Tibial artery (tissue), 4 donors: ENCODE data around the gene DZIP1.

Source experiments
- DNase-seq, 2 donors: peaks; one replicate each; pipeline ENCODE4 v3.0.0-alpha.2; 2019
- H3K27ac ChIP-seq, 2 donors: fragments of 200-600 bp; sonication (generic) in 1 of 2; 1 replicate in 1 of 2; 2 replicates in 1 of 2; pipeline ENCODE4 v1.5.1; 2018 to 2019; ENCODE audit warnings: mild to moderate bottlenecking in 1 of 2
- H3K27me3 ChIP-seq, 2 donors: fragments of 200-600 bp; sonication (generic) in 1 of 2; one replicate each; pipeline versions ENCODE4 v1.5.1 to v1.6.0; 2016 to 2019
- H3K36me3 ChIP-seq, 3 donors: fragments of 200-600 bp; sonication (generic) in 2 of 3; one replicate each; pipeline ENCODE4 v1.5.1; 2016 to 2019; ENCODE audit warnings: mild to moderate bottlenecking in 2 of 3
- H3K4me1 ChIP-seq, 4 donors: fragments of 200-600 bp; sonication (generic) in 2 of 4; 1 replicate in 3 of 4; 2 replicates in 1 of 4; pipeline ENCODE4 v1.5.1; 2016 to 2019
- H3K4me3 ChIP-seq, 2 donors: fragments of 200-600 bp; sonication (generic) in 1 of 2; 1 replicate in 1 of 2; 2 replicates in 1 of 2; pipeline ENCODE4 v1.5.1; 2018 to 2019; ENCODE audit warnings: mild to moderate bottlenecking in 2 of 2
- H3K9me3 ChIP-seq, 3 donors: fragments of 200-600 bp; sonication (generic) in 1 of 3; one replicate each; pipeline ENCODE4 v1.5.1; 2016 to 2019
- intact Hi-C: fragments of 100-400 bp; cut with DNase I; formaldehyde crosslinking; loops from one replicate; pipeline ENCODE4 v1.15.0; 2023; ENCODE audit warnings: low total_unique reads
- TF ChIP-seq, protein P1 (sequence below), 2 experiments: fragments of 200-600 bp in 1 of 2; fragments of 450-650 bp in 1 of 2; IDR thresholded peaks; one replicate each; pipeline ENCODE4 v1.5.1; 2017 to 2019; ENCODE audit warnings: antibody characterized with exemption in 2 of 2, mild to moderate bottlenecking in 1 of 2, moderate library complexity in 1 of 2

DZIP1 gene

DNA sequence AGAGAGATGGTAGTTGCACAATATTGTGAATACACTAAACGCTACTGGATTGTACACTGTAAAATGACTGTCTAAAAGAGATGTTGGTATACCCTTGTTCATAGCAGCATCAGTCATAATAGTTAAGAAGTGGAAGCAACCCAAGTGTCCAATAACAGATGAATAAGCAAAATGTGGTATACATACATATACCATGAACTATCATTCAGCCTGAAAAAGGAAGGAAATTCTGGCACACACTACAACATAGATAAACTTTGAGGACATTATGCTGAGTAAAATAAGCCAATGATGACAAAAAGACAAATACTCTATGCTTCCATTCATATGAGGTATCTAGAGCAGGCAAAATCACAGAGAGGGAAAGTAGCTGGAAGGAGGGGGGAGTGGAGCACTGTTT, 16.0 kb downstream of the DZIP1 start:
- Histone ChIP-seq H3K27ac (no peak overlapping the region), H3K4me3 (no peak overlapping the region), H3K27me3 (no peaks in the 10 kb centered on the region), H3K9me3 (no peaks in the 10 kb centered on the region), H3K4me1 (no peaks in the 10 kb centered on the region), H3K36me3 (peaks cover 34 to 45% (median 41%) of the 10 kb centered on the region in 3 donors)
- intact Hi-C loops = no loop called here
- DNase-seq = no peak
- TF ChIP-seq, protein P1, sequence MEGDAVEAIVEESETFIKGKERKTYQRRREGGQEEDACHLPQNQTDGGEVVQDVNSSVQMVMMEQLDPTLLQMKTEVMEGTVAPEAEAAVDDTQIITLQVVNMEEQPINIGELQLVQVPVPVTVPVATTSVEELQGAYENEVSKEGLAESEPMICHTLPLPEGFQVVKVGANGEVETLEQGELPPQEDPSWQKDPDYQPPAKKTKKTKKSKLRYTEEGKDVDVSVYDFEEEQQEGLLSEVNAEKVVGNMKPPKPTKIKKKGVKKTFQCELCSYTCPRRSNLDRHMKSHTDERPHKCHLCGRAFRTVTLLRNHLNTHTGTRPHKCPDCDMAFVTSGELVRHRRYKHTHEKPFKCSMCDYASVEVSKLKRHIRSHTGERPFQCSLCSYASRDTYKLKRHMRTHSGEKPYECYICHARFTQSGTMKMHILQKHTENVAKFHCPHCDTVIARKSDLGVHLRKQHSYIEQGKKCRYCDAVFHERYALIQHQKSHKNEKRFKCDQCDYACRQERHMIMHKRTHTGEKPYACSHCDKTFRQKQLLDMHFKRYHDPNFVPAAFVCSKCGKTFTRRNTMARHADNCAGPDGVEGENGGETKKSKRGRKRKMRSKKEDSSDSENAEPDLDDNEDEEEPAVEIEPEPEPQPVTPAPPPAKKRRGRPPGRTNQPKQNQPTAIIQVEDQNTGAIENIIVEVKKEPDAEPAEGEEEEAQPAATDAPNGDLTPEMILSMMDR (IDR thresholded peaks at IDR 0.05) = no peak

DNA sequence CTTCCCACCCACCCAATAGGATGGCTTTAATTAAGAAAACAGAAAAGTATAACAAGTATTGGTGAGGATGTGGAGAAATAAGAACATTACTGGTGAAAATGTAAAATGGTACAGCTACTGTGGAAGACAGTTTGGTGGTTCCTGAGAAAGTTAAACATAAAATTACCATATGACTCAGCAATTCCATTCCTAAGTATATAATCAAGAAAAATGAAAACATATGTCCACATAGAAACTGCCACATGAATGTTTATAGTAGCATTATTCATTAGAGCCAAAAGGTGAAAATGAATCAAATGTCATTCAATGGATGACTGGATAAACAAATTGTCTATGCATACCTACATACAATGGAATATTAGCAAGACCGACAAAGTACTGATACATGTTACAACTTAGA, 16.9 kb downstream of the DZIP1 start:
- no peak overlapping the region for H3K27ac ChIP-seq
- intact Hi-C loops = no loop called here
- no peaks in the 10 kb centered on the region for H3K9me3 ChIP-seq
- TF ChIP-seq, protein P1 (IDR thresholded peaks at IDR 0.05) = no peak
- no peak for DNase-seq
- H3K36me3 ChIP-seq = peaks cover 34 to 44% (median 35%) of the 10 kb centered on the region in 3 donors
- H3K4me1 ChIP-seq = no peaks in the 10 kb centered on the region
- no peak overlapping the region for H3K4me3 ChIP-seq
- no peaks in the 10 kb centered on the region for H3K27me3 ChIP-seq

DNA sequence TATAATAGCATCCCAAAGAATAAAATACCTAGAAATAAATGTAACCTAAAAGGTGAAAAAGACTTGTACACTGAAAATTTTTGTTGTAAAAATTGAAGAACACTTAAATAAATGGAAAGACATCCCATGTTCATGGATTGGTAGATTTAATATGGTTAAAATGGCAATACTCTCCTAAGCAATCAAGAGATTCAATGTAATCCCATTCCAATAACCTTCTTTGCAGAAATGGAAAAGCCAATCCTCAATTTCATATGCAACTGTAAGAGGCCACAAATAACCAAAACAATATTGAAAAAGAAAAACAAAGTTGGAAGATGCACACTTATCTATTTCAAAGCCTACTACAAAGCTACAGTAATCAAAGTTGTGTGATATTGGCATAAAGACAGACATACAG, 17.7 kb downstream of the DZIP1 start:
- peaks cover 34 to 44% (median 37%) of the 10 kb centered on the region in 3 donors for H3K36me3 ChIP-seq

DNA sequence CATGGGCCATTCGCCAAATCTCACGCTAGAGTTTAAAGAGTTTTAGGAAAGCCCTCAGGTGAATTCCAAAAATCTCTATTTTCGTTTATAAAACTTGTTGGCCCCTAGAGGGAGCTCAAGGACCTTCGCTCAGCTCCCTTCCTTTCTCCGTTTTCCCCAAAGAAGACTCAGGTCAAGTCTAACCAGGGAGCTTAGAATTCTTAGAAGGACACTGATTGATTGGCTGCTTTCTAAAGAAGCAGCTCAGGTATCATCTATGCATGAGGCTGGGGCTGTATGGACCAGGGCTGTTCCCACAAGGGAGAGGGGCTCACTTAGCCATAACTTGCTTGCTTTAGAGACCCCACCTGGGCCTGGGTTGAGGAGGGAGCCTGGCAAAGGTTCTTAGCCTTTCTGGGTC, 20.5 kb downstream of the DZIP1 start:
- H3K9me3 ChIP-seq = no peaks in the 10 kb centered on the region
- no peak for DNase-seq
- H3K4me1 ChIP-seq = no peaks in the 10 kb centered on the region
- intact Hi-C loops = loop anchor here (5.0 kb wide), 1 partner anchor 208 kb away; no protein-coding TSS in a partner anchor
- H3K27me3 ChIP-seq = no peaks in the 10 kb centered on the region
- peaks cover 34 to 38% (median 37%) of the 10 kb centered on the region in 3 donors for H3K36me3 ChIP-seq
- no peak overlapping the region for H3K4me3 ChIP-seq
- TF ChIP-seq, protein P1 (IDR thresholded peaks at IDR 0.05) = peak; percentile 64 to 69
- H3K27ac ChIP-seq = no peak overlapping the region

More for the DNA sequence above, 17.7 kb downstream of the DZIP1 start:
- Histone ChIP-seq H3K4me3 (no peak overlapping the region), H3K4me1 (no peaks in the 10 kb centered on the region), H3K27me3 (no peaks in the 10 kb centered on the region), H3K9me3 (no peaks in the 10 kb centered on the region), H3K27ac (no peak overlapping the region)
- no peak for DNase-seq
- intact Hi-C loops = no loop called here
- TF ChIP-seq, protein P1 (IDR thresholded peaks at IDR 0.05) = no peak

DNA sequence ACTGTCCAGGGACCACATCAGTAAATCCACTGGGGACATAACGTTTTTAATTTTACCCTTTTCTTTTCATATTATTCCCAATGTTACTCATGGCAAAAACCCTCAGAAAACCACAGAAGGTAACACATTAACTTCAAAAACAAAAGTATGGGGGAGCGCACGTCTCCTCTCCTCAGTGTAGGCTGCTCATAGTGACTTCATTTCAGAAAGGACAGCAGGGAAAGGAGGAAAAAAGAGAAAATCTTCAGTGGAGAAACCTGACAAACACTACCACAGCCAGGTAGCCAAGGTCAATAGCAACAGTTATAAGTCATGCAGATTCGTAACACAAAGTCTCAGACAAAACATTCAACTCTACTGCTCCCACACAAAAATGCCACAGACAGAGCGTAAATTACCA, 21.4 kb downstream of the DZIP1 start:
- intact Hi-C loops = loop anchor here (5.0 kb wide), 1 partner anchor 209 kb away; no protein-coding TSS in a partner anchor

More for the DNA sequence above, 21.4 kb downstream of the DZIP1 start:
- Histone ChIP-seq H3K27me3 (no peaks in the 10 kb centered on the region), H3K9me3 (no peaks in the 10 kb centered on the region), H3K36me3 (peaks cover 27 to 40% (median 29%) of the 10 kb centered on the region in 3 donors), H3K4me1 (no peaks in the 10 kb centered on the region), H3K27ac (no peak overlapping the region), H3K4me3 (no peak overlapping the region)
- DNase-seq = no peak
- TF ChIP-seq, protein P1 (IDR thresholded peaks at IDR 0.05) = no peak
